Stimulated activated CD8-positive, alpha-beta memory T cell treated with anti-CD3 and anti-CD28 coated beads, Interleukin-4, amount 100 ng/mL, for 4 hours (primary cell): ENCODE data around the gene AJAP1.
"Not testable (repeated sequence)": the region's sequence is repeated elsewhere in the genome, so short reads cannot be mapped to it uniquely, and the experiment has no call there.

Experiments
- DNase-seq, 2 donors: peaks; one replicate each; pipeline ENCODE4 v3.0.0-alpha.2; 2020; ENCODE audit warnings: low read depth in 2 of 2, low spot score in 1 of 2

AJAP1 gene

GRCh38 chr1:4657244-4657789, 2.9 kb downstream of the AJAP1 start:
- DNase-seq: no peak

GRCh38 chr1:4657960-4658541, 3.6 kb downstream of the AJAP1 start:
- no peak for DNase-seq

- no peak for DNase-seq
These were observed 4.5 kb downstream of the AJAP1 start for GRCh38 chr1:4658643-4659628.

- DNase-seq: no peak
These were observed 6.6 kb downstream of the AJAP1 start for GRCh38 chr1:4660917-4661594.

GRCh38 chr1:4661595-4661917, 7.1 kb downstream of the AJAP1 start:
- no peak for DNase-seq

GRCh38 chr1:4662168-4662567, 7.8 kb downstream of the AJAP1 start:
- DNase-seq: no peak

- DNase-seq: no peak
These were observed 8.3 kb downstream of the AJAP1 start for GRCh38 chr1:4662723-4663122.

- DNase-seq: no peak
These were observed 9.7 kb downstream of the AJAP1 start for GRCh38 chr1:4664095-4664494.

GRCh38 chr1:4664606-4665005, 10.2 kb downstream of the AJAP1 start:
- no peak for DNase-seq

GRCh38 chr1:4665456-4665855, 11.0 kb downstream of the AJAP1 start:
- DNase-seq: no peak

- DNase-seq: not testable (repeated sequence)
These were observed 12.3 kb downstream of the AJAP1 start for GRCh38 chr1:4666683-4667082.

GRCh38 chr1:4668743-4669700, 14.6 kb downstream of the AJAP1 start:
- DNase-seq: no peak

GRCh38 chr1:4670265-4670664, 15.9 kb downstream of the AJAP1 start:
- DNase-seq: no peak

- no peak for DNase-seq
These were observed 17.4 kb downstream of the AJAP1 start for GRCh38 chr1:4671828-4672227.

- DNase-seq: no peak
These were observed 19.1 kb downstream of the AJAP1 start for GRCh38 chr1:4673494-4673893.

GRCh38 chr1:4674117-4674516, 19.7 kb downstream of the AJAP1 start:
- DNase-seq: no peak

GRCh38 chr1:4674676-4675075, 20.3 kb downstream of the AJAP1 start:
- no peak for DNase-seq

- DNase-seq: no peak
These were observed 21.2 kb downstream of the AJAP1 start for GRCh38 chr1:4675454-4676186.

GRCh38 chr1:4676253-4676652, 21.8 kb downstream of the AJAP1 start:
- DNase-seq: no peak

GRCh38 chr1:4677608-4678007, 23.2 kb downstream of the AJAP1 start:
- no peak for DNase-seq
